HL-60/S4 treated with retinoic acid at 250 ng/mL for 4 days and 3 days (cell line): Measurements from ENCODE around the gene TMED3.

Experiments
- in situ Hi-C: fragments of 300-500 bp; cut with MboI; formaldehyde crosslinking; loops from 2 replicates; pipeline ENCODE4 v1.7.0; 2022; ENCODE audit warnings: low sequenced_read_pairs

The TMED3 gene

DNA sequence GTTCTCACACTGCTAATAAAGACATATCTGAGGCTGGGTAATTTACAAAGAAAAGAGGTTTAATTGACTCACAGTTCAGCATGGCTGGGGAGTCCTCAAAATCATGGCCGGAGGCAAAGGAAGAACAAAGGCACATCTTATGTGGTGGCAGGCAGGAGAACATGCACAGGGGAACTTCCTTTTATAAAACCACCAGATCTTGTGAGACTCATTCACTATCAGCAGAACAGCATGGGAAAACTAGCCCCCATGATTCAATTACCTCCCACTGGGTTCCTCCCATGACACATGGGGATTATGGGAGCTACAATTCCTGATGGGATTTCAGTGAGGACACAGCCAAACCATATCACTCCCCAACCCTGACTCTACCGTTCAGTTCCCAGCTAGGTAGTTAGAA, 61.5 kb downstream of the TMED3 start:
- in situ Hi-C loops: loop anchor here (25.0 kb wide), 1 partner anchor 490 kb away; no protein-coding TSS in a partner anchor
